Kidney capillary endothelial cell (primary cell): ENCODE measurements around the gene HSD17B13.
"Not testable (repeated sequence)": the region's sequence is repeated elsewhere in the genome, so short reads cannot be mapped to it uniquely, and the experiment has no call there.

Experiments used
- DNase-seq: peaks from one replicate; pipeline ENCODE4 v3.0.0-alpha.2; 2018; ENCODE audit warnings: low spot score

HSD17B13 gene

GRCh38 chr4:87322754-87323153, at the start of gene HSD17B13:
HSD17B13 (minus strand) TSS chr4:87322882; CDS start chr4:87322841, 41 bp downstream.
- no peak for DNase-seq

- no peak for DNase-seq
Measured at GRCh38 chr4:87370068-87370467, 47.4 kb upstream of the HSD17B13 start.

GRCh38 chr4:87366521-87367162, 44.0 kb upstream of the HSD17B13 start:
- no peak for DNase-seq

- no peak for DNase-seq
Measured at GRCh38 chr4:87365348-87365747, 42.7 kb upstream of the HSD17B13 start.

- no peak for DNase-seq
Measured at GRCh38 chr4:87363552-87363951, 40.9 kb upstream of the HSD17B13 start.

- no peak for DNase-seq
Measured at GRCh38 chr4:87360338-87360935, 37.8 kb upstream of the HSD17B13 start.

GRCh38 chr4:87359258-87359657, 36.6 kb upstream of the HSD17B13 start:
- no peak for DNase-seq

- DNase-seq = no peak
Measured at GRCh38 chr4:87356832-87357526, 34.3 kb upstream of the HSD17B13 start.

- no peak for DNase-seq
Measured at GRCh38 chr4:87354168-87355102, 31.8 kb upstream of the HSD17B13 start.

- peak; percentile 42 for DNase-seq
Measured at GRCh38 chr4:87353592-87353991, 30.9 kb upstream of the HSD17B13 start.

GRCh38 chr4:87345139-87345538, 22.5 kb upstream of the HSD17B13 start:
- no peak for DNase-seq

- no peak for DNase-seq
Measured at GRCh38 chr4:87342872-87343271, 20.2 kb upstream of the HSD17B13 start.

- DNase-seq = not testable (repeated sequence)
Measured at GRCh38 chr4:87341954-87342635, 19.4 kb upstream of the HSD17B13 start.

GRCh38 chr4:87339440-87339839, 16.8 kb upstream of the HSD17B13 start:
- DNase-seq = no peak

- no peak for DNase-seq
Measured at GRCh38 chr4:87337361-87337760, 14.7 kb upstream of the HSD17B13 start.

- no peak for DNase-seq
Measured at GRCh38 chr4:87333267-87333666, 10.6 kb upstream of the HSD17B13 start.

- no peak for DNase-seq
Measured at GRCh38 chr4:87330761-87331160, 8.1 kb upstream of the HSD17B13 start.

GRCh38 chr4:87327136-87327535, 4.5 kb upstream of the HSD17B13 start:
- no peak for DNase-seq

- DNase-seq = no peak
Measured at GRCh38 chr4:87326460-87326859, 3.8 kb upstream of the HSD17B13 start.

- no peak for DNase-seq
Measured at GRCh38 chr4:87321888-87322287, 794 bp downstream of the HSD17B13 start.

- DNase-seq = no peak
Measured at GRCh38 chr4:87317527-87317926, 5.2 kb downstream of the HSD17B13 start.

GRCh38 chr4:87316961-87317360, 5.7 kb downstream of the HSD17B13 start:
- no peak for DNase-seq
